Esophagus squamous epithelium (tissue), 4 donors: ENCODE data around the gene DLX3.

Experiments
- CTCF ChIP-seq, 6 experiments: fragments of 450-650 bp in 4 of 6; fragments of 200-600 bp in 2 of 6; sonication (generic) in 2 of 6; IDR thresholded peaks; one replicate each; pipeline ENCODE4 v1.5.1; 2016 to 2019; ENCODE audit warnings: antibody characterized with exemption in 6 of 6, mild to moderate bottlenecking in 4 of 6, moderate library complexity in 4 of 6
- POLR2A ChIP-seq, 4 donors: fragments of 450-650 bp; IDR thresholded peaks; one replicate each; pipeline ENCODE4 v1.6.1; 2017; ENCODE audit warnings: antibody characterized with exemption in 4 of 4, mild to moderate bottlenecking in 4 of 4, moderate library complexity in 3 of 4

DNA sequence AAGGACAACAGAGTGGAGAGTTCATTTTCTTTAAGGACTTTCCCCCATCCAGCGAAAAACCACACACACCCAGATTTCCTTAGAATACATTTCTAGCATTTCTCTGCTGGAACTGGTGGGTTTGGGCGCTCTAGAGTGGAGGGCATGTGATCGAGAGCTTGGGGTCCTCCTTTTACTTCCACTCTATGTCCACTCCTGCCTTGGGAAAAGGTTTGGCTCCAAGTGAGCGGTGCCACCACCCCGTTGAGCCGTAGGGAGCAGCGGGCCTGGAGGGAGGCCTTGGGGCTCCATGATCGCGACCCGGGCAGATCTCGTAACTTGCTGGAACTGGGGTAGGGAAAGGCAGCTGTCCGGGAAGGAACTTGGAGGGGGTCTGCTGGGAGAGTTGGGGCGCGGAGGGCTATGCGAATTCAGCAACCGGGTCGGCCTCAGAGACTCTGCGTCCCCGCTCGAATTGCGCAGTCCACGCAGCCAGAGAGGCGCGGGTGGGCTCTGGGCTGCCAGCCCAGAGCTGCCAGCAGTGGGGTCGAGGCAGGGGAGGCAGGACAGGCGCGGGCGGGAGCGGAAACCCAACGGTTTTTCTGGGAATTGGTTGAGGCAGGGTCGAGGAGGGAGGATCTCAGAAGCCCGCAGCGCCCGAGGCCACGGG lies 23.7 kb downstream of the DLX3 start:
- TF ChIP-seq CTCF (IDR thresholded peaks at IDR 0.05) (no peak), POLR2A (IDR thresholded peaks at IDR 0.05) (no peak)
